HCT116 (cell line): ENCODE results near the gene APOL4. TPM values are rescaled to one million over a fixed set of nuclear protein-coding genes. Genes with fewer than 3 reads are reported as not detected.
"Not testable (repeated sequence)": the region's sequence is repeated elsewhere in the genome, so short reads cannot be mapped to it uniquely, and the experiment has no call there.

Source experiments
- ATAC-seq: fragments of 200-7000 bp; cut with Tn5 transposase; 2 replicates; pipeline ENCODE4 v1.9.1; 2020; ENCODE audit warnings: mild to moderate bottlenecking, moderate library complexity
- BruUV-seq: library from RNA; stranded (reverse); fragments of 400-500 nt; replicated peaks from 2 replicates; lab custom pipeline; 2021; lab: Mats Ljungman, UMichigan
- CTCF ChIA-PET: fragments of 300-600 bp; sonication (Branson Sonifier 250); formaldehyde crosslinking; loops from one replicate; lab custom pipeline; 2021; ENCODE audit warnings: antibody characterized with exemption; lab: Charles Lee
- POLR2A ChIA-PET: fragments of 300-600, 350-600 bp; sonication (Branson Sonifier 250); formaldehyde crosslinking; loops from one replicate; lab custom pipeline; 2021; ENCODE audit warnings: antibody characterized with exemption; lab: Charles Lee
- RAD21 ChIA-PET, 2 experiments: fragments of 300-600 bp; sonication (Branson Sonifier 250); formaldehyde crosslinking; loops; one replicate each; lab custom pipeline; 2023; ENCODE audit warnings: low total read pairs in 2 of 2; ENCODE audit not compliant: uncharacterized antibody in 2 of 2, unreplicated experiment in 2 of 2, low non-redundant PET in 1 of 2; lab: Charles Lee
- DNase-seq: peaks from one replicate; pipeline ENCODE4 v3.0.0-alpha.2; 2010; ENCODE audit warnings: low read depth, low spot score
- H2AFZ ChIP-seq: fragments of 200-600 bp; shearing (Covaris generic), sonication (generic); 2 replicates; pipeline ENCODE4 v1.6.1; 2017; ENCODE audit warnings: low read depth, mixed run types, mixed read lengths, antibody characterized with exemption, low read length; ENCODE audit not compliant: poor library complexity, severe bottlenecking
- H3K27ac ChIP-seq: 2 replicates; pipeline ENCODE4 v1.5.1; 2012; ENCODE audit warnings: low read depth, low read length
- H3K27me3 ChIP-seq: fragments of 200-600 bp; sonication (generic); 2 replicates; pipeline ENCODE4 v1.6.1; 2016; ENCODE audit warnings: mixed run types, low read length, mixed read lengths; ENCODE audit not compliant: insufficient read depth
- H3K36me3 ChIP-seq, 2 experiments: fragments of 200-500 bp in 1 of 2; fragments of 200-600 bp in 1 of 2; sonication (Bioruptor generic) in 1 of 2; sonication (generic) in 1 of 2; 2 replicates each; pipeline versions ENCODE4 v1.5.1 to v1.6.1; 2014 to 2016; ENCODE audit warnings: low read length in 2 of 2, inconsistent platforms in 1 of 2, mixed read lengths in 1 of 2, mixed run types in 1 of 2; ENCODE audit not compliant: insufficient read depth in 2 of 2, control insufficient read depth in 1 of 2
- H3K4me1 ChIP-seq, 2 experiments: fragments of 200-600 bp in 1 of 2; sonication (generic) in 1 of 2; 2 replicates each; pipeline versions ENCODE4 v1.5.1 to v1.6.1; 2012 to 2017; ENCODE audit warnings: low read length in 2 of 2, inconsistent platforms in 1 of 2, mild to moderate bottlenecking in 1 of 2, mixed read lengths in 1 of 2, mixed run types in 1 of 2, moderate library complexity in 1 of 2; ENCODE audit not compliant: insufficient read depth in 2 of 2, control insufficient read depth in 1 of 2
- H3K4me2 ChIP-seq: fragments of 200-600 bp; sonication (generic); 2 replicates; pipeline ENCODE4 v1.6.1; 2017; ENCODE audit warnings: mixed run types, low read length, mixed read lengths
- H3K4me3 ChIP-seq, 2 experiments: fragments of 200-600 bp in 1 of 2; sonication (generic) in 1 of 2; replicated peaks in 1 of 2; 2 replicates each; pipeline ENCODE4 v1.5.1; 2011 to 2016; ENCODE audit warnings: low read length in 2 of 2, control low read depth in 1 of 2, low read depth in 1 of 2, mild to moderate bottlenecking in 1 of 2, mixed read lengths in 1 of 2, mixed run types in 1 of 2
- H3K79me2 ChIP-seq: fragments of 200-600 bp; sonication (generic); 2 replicates; pipeline ENCODE4 v1.6.1; 2017; ENCODE audit warnings: mild to moderate bottlenecking, mixed run types, low read length, moderate library complexity, mixed read lengths; ENCODE audit not compliant: insufficient read depth
- H3K9ac ChIP-seq: fragments of 200-600 bp; sonication (generic); 2 replicates; pipeline ENCODE4 v1.6.1; 2016; ENCODE audit warnings: low read length, mixed read lengths
- H3K9me2 ChIP-seq: fragments of 200-600 bp; sonication (generic), shearing (Covaris generic); 2 replicates; pipeline ENCODE4 v1.6.1; 2017; ENCODE audit warnings: mixed run types, mild to moderate bottlenecking, moderate library complexity; ENCODE audit not compliant: insufficient read depth
- H3K9me3 ChIP-seq, 2 experiments: fragments of 200-500 bp in 1 of 2; fragments of 200-600 bp in 1 of 2; sonication (Bioruptor generic) in 1 of 2; sonication (generic) in 1 of 2; 2 replicates each; pipeline ENCODE4 v1.6.1; 2014 to 2017; ENCODE audit warnings: low read length in 2 of 2, mixed read lengths in 2 of 2, inconsistent platforms in 1 of 2, low read depth in 1 of 2, mild to moderate bottlenecking in 1 of 2, mixed run types in 1 of 2, moderate library complexity in 1 of 2; ENCODE audit not compliant: control insufficient read depth in 1 of 2, insufficient read depth in 1 of 2
- H4K20me1 ChIP-seq: fragments of 200-600 bp; sonication (generic), shearing (Covaris generic); 2 replicates; pipeline ENCODE4 v1.6.1; 2017; ENCODE audit warnings: mixed run types, mild to moderate bottlenecking, moderate library complexity; ENCODE audit not compliant: insufficient read depth
- EGR1 ChIP-seq: IDR thresholded peaks from 2 replicates; pipeline ENCODE4 v1.6.1; 2012; ENCODE audit warnings: low read depth
- EZH2 ChIP-seq: fragments of 200-600 bp; sonication (generic); IDR thresholded peaks from 2 replicates; pipeline ENCODE4 v1.6.1; 2017; ENCODE audit warnings: antibody characterized with exemption, mixed run types
- JUND ChIP-seq: IDR thresholded peaks from 2 replicates; pipeline ENCODE4 v1.6.1; 2012
- POLR2A ChIP-seq: IDR thresholded peaks from 2 replicates; pipeline ENCODE4 v1.7.0; 2011; ENCODE audit warnings: borderline replicate concordance; ENCODE audit not compliant: insufficient read depth, insufficient read length; ENCODE audit errors: extremely low read depth
- RAD21 ChIP-seq: IDR thresholded peaks from 2 replicates; pipeline ENCODE4 v1.6.1; 2012; ENCODE audit warnings: low read depth, mild to moderate bottlenecking
- SRF ChIP-seq: IDR thresholded peaks from 2 replicates; pipeline ENCODE4 v1.6.1; 2012; ENCODE audit warnings: low read depth
- ZFX ChIP-seq: fragments of 450-650 bp; IDR thresholded peaks from 2 replicates; pipeline ENCODE4 v1.6.1; 2017
- intact Hi-C: fragments of 100-400 bp; cut with micrococcal nuclease; formaldehyde crosslinking; loops from 2 replicates; pipeline ENCODE4 v1.10.0; 2022
- total RNA-seq: library from RNA; stranded (reverse); gene quantifications from one replicate; pipeline ENCODE4 v1.2.1, GENCODE V29; 2021; ENCODE audit not compliant: unreplicated experiment
- TF ChIP-seq, protein P1 (sequence below): IDR thresholded peaks from 2 replicates; pipeline ENCODE4 v1.6.1; 2012; ENCODE audit warnings: low read depth

Gene APOL4
- total RNA-seq, 1 experiment from 2014 or later: not detected

DNA sequence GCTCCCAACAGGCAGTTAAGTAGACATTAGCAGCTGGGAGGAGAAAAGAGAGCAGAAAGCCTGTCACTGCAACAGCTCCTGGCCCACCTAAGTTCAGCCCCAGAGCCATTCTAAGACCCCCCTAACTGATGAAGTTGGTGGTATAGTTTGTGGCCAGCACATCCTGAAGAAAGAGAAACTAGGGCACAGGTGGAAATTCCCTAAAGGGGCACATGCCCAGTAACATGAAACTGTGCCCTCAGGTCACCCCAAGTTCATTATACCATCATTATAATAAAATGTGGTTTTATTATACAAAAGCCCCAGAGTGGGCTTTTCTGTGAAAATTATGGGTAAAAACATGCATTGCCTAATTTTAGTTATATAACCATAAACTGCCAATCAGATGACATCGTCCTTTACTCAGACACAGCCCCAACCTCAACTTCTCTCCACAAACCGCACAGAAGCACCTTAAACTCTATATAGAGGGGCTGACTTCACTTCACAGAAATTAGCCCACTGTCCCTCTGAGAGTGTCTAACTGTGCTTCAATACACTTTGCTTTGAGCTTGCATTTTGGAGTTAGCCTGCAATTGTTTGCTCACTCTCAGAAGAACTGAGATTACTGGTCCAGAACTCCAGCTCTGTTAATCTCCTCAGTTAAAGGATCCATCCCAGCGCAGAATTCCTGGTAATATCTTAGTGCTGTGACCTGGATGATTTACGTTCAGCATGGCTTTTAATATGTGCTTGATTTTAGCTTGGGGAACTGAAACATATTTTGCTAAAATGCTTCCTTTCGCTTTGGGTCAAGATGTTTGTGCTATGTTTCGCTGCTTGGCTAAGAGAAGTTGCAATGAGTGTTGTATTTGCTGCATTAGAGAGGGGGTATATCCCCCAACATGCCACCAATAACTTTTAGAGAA, 39.2 kb downstream of the APOL4 start:
- Histone ChIP-seq H3K9ac (no peak overlapping the region), H3K9me2 (no peaks in the 10 kb centered on the region), H3K27me3 (peaks cover 4% of the 10 kb centered on the region; the same call in 1 of the 2 replicates), H4K20me1 (no peaks in the 10 kb centered on the region), H3K4me2 (no peak overlapping the region), H2AFZ (no peak overlapping the region), H3K4me1 (no peaks in the 10 kb centered on the region)
- CTCF ChIA-PET: interaction anchor here (1.0 to 2.3 kb wide), 3 partner anchors 17 to 32 kb away, joined by 3 to 10 read pairs (median 5); no protein-coding TSS in a partner anchor
- POLR2A ChIA-PET: no interaction called here
- no peak for DNase-seq
- intact Hi-C loops: no loop called here
- TF ChIP-seq, protein P1, sequence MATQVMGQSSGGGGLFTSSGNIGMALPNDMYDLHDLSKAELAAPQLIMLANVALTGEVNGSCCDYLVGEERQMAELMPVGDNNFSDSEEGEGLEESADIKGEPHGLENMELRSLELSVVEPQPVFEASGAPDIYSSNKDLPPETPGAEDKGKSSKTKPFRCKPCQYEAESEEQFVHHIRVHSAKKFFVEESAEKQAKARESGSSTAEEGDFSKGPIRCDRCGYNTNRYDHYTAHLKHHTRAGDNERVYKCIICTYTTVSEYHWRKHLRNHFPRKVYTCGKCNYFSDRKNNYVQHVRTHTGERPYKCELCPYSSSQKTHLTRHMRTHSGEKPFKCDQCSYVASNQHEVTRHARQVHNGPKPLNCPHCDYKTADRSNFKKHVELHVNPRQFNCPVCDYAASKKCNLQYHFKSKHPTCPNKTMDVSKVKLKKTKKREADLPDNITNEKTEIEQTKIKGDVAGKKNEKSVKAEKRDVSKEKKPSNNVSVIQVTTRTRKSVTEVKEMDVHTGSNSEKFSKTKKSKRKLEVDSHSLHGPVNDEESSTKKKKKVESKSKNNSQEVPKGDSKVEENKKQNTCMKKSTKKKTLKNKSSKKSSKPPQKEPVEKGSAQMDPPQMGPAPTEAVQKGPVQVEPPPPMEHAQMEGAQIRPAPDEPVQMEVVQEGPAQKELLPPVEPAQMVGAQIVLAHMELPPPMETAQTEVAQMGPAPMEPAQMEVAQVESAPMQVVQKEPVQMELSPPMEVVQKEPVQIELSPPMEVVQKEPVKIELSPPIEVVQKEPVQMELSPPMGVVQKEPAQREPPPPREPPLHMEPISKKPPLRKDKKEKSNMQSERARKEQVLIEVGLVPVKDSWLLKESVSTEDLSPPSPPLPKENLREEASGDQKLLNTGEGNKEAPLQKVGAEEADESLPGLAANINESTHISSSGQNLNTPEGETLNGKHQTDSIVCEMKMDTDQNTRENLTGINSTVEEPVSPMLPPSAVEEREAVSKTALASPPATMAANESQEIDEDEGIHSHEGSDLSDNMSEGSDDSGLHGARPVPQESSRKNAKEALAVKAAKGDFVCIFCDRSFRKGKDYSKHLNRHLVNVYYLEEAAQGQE: no peak
- TF ChIP-seq SRF (no peak), RAD21 (no peak), ZFX (no peak), POLR2A (no peak), EZH2 (no peak), EGR1 (no peak), JUND (no peak)
- TF ChIP-seq, all 23 proteins: peak for 0
- ATAC-seq: no peak
- no peak overlapping the region for H3K27ac ChIP-seq
- H3K4me3 ChIP-seq: no peak overlapping the region
- no peaks in the 10 kb centered on the region for H3K36me3 ChIP-seq
- no peaks in the 10 kb centered on the region for H3K9me3 ChIP-seq
- BruUV-seq: no TSS peak
- RAD21 ChIA-PET: no interaction called here
- no peaks in the 10 kb centered on the region for H3K79me2 ChIP-seq

DNA sequence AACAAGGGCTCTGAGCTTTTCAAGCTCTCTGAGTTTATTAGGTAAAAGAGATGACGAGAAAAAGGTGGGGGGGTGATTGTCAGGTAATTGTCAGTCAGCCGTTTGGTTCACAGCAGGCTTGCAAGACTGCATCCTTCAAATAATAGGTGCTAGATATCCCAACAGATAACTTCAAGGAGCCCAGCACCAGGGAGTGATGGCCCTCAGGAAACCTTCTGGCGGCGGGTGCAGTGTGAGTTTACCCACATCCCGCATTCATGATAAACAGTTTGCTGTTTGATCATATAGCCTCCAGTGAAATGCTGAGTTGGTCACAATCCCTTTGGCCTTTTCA, 39.8 kb downstream of the APOL4 start:
- ATAC-seq: not testable (repeated sequence)

More for the DNA sequence above, 39.8 kb downstream of the APOL4 start:
- H2AFZ ChIP-seq, H3K9me3 ChIP-seq, H3K79me2 ChIP-seq, POLR2A ChIA-PET, H3K9ac ChIP-seq, BruUV-seq, RAD21 ChIA-PET, CTCF ChIA-PET, H4K20me1 ChIP-seq, H3K4me2 ChIP-seq, DNase-seq, H3K27me3 ChIP-seq, H3K4me3 ChIP-seq, H3K27ac ChIP-seq, H3K36me3 ChIP-seq, intact Hi-C loops, H3K4me1 ChIP-seq, H3K9me2 ChIP-seq: not testable (repeated sequence)
